Activated gamma-delta T cell (primary cell): Measurements from ENCODE around the gene NOL11.
"Not testable (repeated sequence)": the region's sequence is repeated elsewhere in the genome, so short reads cannot be mapped to it uniquely, and the experiment has no call there.

ENCODE experiments used
- DNase-seq: peaks from one replicate; lab custom pipeline; 2025; lab: John Stamatoyannopoulos, UW

Gene NOL11

GRCh38 chr17:67708378-67708777 lies 9.4 kb upstream of the NOL11 start:
- no peak for DNase-seq

DNA sequence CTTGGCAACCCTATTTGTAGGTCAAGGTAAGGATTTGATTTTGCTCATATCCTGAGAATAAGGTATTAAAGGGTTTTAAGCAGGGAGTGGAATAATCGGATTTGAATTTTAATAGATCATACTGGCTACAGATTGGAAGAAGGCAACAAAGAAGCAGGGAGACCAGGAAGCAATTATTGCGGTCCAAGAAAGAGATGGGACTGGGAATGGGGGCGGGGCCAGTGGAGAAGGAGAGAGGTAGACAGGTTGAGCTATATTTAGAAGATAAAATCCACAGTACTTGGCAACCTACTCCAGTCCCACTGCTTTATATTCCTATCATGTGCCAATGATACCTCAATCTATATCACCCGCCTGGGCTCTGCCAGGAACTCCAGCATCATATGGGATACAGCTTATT lies 5.8 kb upstream of the NOL11 start:
- no peak for DNase-seq

DNA sequence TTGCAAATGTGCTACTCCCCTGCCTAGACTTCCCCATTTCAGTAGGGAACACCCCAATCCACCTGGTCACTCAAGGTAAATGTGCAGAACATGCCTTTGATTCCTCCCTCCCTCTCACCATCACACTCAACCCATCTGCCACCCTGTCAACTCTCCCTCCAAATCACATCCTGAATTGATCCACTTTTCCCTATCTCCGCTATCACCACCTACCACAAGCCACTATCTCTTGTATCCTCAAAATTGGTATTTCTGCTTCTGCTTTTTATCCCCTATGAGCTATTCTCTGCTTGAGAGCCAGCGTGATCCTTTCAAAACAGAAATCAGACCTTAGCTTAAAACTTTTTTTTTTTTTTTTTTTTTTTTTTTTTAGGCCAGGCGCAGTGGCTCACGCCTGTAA lies 5.4 kb upstream of the NOL11 start:
- DNase-seq = no peak

- DNase-seq = no peak
Observed at GRCh38 chr17:67713169-67713568, 4.6 kb upstream of the NOL11 start.

DNA sequence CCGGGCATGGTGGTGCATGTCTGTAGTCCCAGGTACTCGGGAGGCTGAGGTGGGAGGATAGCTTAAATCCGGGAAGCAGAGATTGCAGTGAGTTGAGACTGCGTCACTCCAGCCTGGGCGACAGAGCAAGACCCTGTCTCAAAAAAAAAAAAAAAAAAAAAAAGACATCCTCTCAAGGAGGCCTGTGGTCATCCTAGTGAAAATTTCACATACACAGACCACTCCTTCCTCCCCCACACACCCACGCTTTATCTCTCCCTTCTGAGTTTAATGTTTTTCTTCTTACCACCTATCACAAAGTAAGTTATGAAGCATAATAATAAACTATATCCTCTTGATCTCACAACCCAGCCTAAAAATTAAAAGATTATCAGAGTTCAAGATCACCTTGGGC lies 1.3 kb upstream of the NOL11 start:
- DNase-seq = no peak

DNA sequence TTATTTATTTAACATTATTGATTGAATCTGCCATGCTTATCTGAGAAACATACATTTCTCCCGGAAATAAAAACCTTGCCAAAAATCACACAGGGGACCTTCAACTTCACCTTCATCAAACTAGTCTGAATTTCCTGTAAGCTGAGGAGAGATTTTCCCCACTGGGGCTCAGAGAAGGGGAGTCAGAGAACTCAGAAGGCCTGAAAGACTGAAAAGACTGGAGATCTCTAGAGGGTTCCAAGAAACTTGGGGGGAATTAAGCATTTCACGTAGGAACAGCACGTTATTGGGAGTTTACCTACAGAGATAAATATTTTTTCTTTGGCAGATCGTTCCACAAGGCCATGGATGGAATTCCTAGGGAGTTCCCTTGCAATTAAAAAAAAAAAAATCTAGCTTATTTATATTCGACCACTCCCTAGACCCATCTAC lies 528 bp upstream of the NOL11 start:
- DNase-seq = no peak

DNA sequence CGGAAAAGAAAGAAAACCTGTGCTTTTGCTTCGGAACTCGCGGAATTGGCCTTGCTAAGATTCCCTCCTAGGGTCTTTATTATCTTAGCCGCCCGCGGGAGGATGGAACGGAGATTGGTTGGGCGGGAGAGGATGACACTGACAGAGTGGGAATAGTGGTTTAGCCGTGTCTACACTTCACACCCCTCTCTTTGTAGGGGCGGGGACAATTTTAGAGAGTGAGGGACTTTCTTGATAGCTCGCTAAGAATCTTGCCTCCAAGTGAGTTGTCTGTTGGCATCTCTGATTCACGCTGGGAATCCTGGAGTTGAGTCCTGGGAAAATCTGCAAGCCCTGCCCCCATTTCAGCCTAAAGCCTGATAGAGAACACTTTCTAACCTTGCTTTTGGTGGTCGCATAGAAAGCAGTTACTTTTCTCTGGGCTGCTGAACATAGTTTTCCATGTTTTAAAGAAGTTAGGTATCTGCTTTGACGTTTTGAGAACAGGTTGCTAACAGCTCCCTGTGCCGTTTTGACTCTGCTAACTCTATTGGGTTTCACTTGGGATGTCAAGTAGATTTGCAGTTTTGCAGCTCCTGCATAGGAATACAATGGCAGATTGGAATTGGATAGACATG lies 697 bp downstream of the NOL11 start:
- no peak for DNase-seq

GRCh38 chr17:67725373-67725791 lies 7.6 kb downstream of the NOL11 start:
- DNase-seq = no peak

DNA sequence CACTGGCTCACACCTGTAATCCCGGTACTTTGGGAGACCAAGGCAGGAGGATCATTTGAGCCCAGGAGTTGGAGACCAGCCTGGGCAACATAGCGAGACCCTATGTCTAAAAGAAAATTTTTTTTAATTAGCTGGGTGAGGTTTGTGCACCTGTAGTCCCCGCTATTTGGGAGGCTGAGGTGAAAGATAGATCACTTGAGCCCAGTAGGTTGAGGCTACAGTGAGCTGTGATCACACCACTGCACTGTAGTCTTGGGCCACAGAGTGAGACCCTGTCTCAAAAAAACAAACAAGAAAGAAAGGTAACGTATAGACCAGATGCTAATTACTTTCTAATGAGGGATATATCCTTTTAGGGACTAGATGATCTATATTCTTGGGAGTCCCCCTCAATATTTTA lies 8.1 kb downstream of the NOL11 start:
- DNase-seq = no peak

- DNase-seq = not testable (repeated sequence)
Observed at GRCh38 chr17:67727152-67728039, 9.7 kb downstream of the NOL11 start.

- no peak for DNase-seq
Observed at GRCh38 chr17:67729903-67730302, 12.2 kb downstream of the NOL11 start.

DNA sequence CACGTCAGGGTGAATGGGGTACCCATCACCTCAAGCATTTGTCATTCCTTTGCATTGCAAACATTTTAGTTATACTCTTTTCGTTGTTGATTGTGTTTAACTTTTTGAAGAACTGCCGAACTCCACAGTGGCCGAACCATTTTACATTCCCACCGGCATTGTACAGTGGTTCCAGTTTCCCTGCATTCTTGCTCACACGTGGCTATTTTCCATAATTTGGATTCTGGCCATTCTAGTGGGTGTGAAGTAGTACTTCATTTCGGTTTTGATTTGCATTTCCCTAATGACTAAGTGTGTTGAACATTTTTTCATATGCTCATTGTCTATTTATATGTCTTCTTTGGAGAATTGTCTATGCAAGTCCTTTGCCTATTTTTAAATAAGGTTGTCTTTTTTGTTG lies 13.0 kb downstream of the NOL11 start:
- DNase-seq = no peak

DNA sequence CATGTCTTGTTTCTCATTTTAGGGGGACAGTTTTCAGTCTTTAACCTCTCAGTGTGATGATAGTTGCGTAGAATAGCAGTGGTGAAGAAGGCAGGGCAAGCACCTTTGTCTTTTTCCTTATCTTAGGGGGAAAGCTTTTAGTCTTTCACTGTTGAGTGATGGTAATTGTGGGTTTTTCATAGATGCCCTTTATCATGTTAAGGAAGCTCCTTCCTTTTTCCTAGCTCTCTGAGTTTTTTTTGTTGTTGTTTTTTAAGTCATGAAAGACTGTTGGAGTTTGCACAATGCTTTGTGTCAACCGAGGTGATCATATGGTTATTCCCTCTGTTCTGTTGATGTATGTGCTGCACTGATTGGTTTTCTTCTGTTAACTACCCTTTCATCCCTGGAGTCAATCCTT lies 15.7 kb downstream of the NOL11 start:
- no peak for DNase-seq

- no peak for DNase-seq
Observed at GRCh38 chr17:67737145-67737544, 19.4 kb downstream of the NOL11 start.

GRCh38 chr17:67742025-67742424 lies 24.3 kb downstream of the NOL11 start:
- no peak for DNase-seq

- no peak for DNase-seq
Observed at GRCh38 chr17:67746704-67747571, 29.2 kb downstream of the NOL11 start.

DNA sequence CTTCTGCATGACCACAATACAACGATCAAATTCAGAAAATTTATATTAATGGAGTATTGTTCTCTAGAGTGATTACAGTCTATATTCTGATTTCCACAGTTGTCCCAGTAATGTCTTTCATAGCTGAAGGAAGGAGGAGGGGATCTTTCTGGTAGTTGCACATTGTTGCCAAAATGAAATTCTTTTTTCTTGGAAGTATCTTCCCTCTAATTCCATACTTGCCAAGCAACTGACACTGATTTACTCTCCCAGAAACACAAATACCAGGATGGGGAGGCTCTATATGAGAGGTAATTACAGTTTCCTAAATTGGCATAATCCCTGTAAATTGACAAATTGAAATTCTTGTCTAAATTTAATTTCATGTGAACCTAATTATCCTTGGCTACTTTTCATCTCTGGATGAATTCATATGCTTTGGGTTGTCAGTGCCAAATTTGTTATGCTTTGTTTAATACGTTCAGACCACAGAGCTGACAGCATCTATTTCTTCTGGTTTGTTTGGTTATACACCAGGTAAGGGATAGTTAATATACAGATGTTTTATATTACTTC lies 30.0 kb downstream of the NOL11 start:
- DNase-seq = no peak

DNA sequence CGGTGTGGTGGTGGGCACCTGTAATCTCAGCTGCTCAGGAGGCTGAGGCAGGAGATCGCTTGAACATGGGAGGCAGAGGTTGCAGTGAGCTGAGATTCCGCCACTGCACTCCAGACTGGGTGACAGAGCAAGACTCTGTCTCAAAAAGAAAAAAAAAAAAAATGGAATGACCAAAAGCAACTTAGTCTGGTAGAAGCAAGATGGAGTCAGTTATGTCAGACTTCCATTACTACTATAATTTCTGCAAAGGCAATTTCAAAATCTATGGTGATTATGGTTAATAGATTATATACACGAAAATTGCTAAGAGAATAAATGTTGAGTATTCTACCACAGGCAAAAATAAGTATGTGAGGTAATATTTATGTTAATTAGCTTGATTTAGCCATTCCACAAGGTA lies 32.3 kb downstream of the NOL11 start:
- DNase-seq = no peak

GRCh38 chr17:67751101-67752074 lies 33.7 kb downstream of the NOL11 start:
- no peak for DNase-seq

DNA sequence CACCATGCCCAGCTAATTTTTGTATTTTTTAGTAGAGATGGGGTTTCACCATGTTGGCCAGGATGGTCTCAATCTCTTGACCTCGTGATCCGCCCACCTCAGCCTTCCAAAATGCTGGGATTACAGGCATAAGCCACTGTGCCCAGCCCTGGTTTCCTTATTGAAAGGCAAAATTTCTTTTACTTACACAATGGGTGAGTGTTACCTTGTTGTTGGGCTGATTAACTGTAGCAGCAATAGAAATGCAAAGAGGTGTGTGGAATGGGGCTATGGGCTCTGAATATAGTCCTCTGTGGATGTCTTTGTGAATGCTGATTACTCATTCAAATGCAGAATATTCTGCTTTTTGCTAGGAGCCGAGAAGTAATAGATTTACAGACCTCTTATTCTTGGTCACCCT lies 34.4 kb downstream of the NOL11 start:
- DNase-seq = not testable (repeated sequence)

GRCh38 chr17:67753026-67753425 lies 35.3 kb downstream of the NOL11 start:
- no peak for DNase-seq
